Measurements from ENCODE around the gene DBP.
A peak's percentile ranks its signal among the peaks of the same experiment; 100 is the strongest.

The DBP gene

DNA sequence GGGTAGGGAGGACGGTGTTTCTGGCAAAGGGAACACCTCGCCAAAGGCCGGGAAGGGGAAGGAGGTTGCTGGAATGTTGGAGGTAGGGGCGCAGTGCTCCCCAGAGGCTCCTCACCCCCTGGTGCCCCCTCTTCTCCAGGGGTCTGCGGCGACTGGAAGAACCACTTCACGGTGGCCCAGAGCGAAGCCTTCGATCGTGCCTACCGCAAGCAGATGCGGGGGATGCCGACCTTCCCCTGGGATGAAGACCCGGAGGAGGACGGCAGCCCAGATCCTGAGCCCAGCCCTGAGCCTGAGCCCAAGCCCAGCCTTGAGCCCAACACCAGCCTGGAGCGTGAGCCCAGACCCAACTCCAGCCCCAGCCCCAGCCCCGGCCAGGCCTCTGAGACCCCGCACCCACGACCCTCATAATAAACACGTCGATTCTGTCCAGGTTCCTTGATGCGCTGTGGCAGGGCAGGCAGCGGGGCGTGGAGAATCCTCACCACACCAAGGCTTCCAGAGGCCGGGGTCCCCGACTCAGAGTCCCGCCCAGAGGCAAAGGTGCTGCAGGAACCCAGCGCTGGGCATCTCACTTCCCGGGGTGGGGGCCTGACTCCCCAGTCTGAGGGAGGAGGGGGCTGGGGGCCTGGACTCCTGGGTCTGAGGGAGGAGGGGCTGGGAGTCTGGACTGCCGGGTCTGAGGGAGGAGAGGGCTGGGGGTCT is 38.0 kb downstream of the DBP start:
- H3K4me2 ChIP-seq (ENCODE audit: low read length), result no peak overlapping the region
- no peaks in the 10 kb centered on the region for H3K27me3 ChIP-seq (ENCODE audit: control insufficient read depth, low read length)
- no peaks in the 10 kb centered on the region for H3K9me3 ChIP-seq (ENCODE audit: control insufficient read depth, insufficient read depth, low read length)
- no peak overlapping the region for H3K27ac ChIP-seq (ENCODE audit: low read depth, low read length)
- no peak for TF ChIP-seq EZH2phosphoT487 (IDR thresholded peaks at IDR 0.05; ENCODE audit: borderline replicate concordance, low read length)
- TF ChIP-seq, protein P1, sequence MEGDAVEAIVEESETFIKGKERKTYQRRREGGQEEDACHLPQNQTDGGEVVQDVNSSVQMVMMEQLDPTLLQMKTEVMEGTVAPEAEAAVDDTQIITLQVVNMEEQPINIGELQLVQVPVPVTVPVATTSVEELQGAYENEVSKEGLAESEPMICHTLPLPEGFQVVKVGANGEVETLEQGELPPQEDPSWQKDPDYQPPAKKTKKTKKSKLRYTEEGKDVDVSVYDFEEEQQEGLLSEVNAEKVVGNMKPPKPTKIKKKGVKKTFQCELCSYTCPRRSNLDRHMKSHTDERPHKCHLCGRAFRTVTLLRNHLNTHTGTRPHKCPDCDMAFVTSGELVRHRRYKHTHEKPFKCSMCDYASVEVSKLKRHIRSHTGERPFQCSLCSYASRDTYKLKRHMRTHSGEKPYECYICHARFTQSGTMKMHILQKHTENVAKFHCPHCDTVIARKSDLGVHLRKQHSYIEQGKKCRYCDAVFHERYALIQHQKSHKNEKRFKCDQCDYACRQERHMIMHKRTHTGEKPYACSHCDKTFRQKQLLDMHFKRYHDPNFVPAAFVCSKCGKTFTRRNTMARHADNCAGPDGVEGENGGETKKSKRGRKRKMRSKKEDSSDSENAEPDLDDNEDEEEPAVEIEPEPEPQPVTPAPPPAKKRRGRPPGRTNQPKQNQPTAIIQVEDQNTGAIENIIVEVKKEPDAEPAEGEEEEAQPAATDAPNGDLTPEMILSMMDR (IDR thresholded peaks at IDR 0.05; ENCODE audit: low read depth, low read length, poor library complexity, severe bottlenecking), result no peak
- no peak overlapping the region for H3K4me3 ChIP-seq (ENCODE audit: low read length)
- no peaks in the 10 kb centered on the region for H3K9me2 ChIP-seq (replicated peaks; ENCODE audit: control insufficient read depth, low read length)
- no peaks in the 10 kb centered on the region for H3F3A ChIP-seq (ENCODE audit: control insufficient read depth, insufficient read depth)
- H3K36me3 ChIP-seq (ENCODE audit: control insufficient read depth, low read length), result no peaks in the 10 kb centered on the region
- H3K79me2 ChIP-seq (ENCODE audit: control insufficient read depth, low read length), result no peaks in the 10 kb centered on the region
- H4K20me1 ChIP-seq (ENCODE audit: control insufficient read depth, insufficient read depth, low read depth, low read length), result no peaks in the 10 kb centered on the region
- peaks cover 16% of the 10 kb centered on the region for H3K4me1 ChIP-seq (ENCODE audit: control insufficient read depth, low read length)

DNA sequence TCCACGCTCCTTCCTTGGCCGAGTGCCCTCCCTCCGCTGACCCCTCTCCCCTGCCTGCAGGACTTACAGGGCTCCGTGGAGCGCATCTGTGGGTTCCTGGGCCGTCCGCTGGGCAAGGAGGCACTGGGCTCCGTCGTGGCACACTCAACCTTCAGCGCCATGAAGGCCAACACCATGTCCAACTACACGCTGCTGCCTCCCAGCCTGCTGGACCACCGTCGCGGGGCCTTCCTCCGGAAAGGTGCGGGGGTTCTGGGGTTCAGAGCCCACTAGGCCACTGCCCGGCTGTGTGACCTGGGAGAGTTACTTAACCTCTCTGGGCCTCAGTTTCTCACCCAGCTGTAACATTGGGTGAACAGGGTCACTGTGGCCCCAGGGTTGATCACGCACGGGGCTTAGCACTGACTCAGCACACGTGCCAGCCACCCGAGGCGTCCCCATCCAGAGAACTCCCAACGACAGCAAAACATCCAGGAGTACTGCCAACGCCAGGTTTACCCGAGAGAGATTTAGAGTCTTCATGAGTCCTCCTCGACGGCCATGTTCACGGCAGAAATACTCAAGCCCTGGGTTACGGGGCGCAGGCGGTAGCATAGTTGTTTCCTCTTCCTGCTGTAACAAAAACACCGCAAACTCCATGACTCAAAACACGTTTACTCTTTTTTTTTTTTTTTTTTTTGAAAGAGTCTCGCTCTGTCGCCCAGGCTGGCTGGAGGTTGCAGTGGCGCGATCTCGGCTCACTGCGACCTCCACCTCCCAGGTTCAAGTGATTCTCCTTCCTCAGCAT is 40.3 kb downstream of the DBP start:
- H3K4me2 ChIP-seq (ENCODE audit: low read length), result peak overlapping the region; percentile 64
- TF ChIP-seq, protein P1 (IDR thresholded peaks at IDR 0.05; ENCODE audit: low read depth, low read length, poor library complexity, severe bottlenecking), result no peak
- TF ChIP-seq EZH2phosphoT487 (IDR thresholded peaks at IDR 0.05; ENCODE audit: borderline replicate concordance, low read length), result no peak
- H3K27me3 ChIP-seq (ENCODE audit: control insufficient read depth, low read length), result no peaks in the 10 kb centered on the region
- no peaks in the 10 kb centered on the region for H3F3A ChIP-seq (ENCODE audit: control insufficient read depth, insufficient read depth)
- H3K27ac ChIP-seq (ENCODE audit: low read depth, low read length), result no peak overlapping the region
- no peaks in the 10 kb centered on the region for H3K9me2 ChIP-seq (replicated peaks; ENCODE audit: control insufficient read depth, low read length)
- H3K36me3 ChIP-seq (ENCODE audit: control insufficient read depth, low read length), result no peaks in the 10 kb centered on the region
- H3K4me3 ChIP-seq (ENCODE audit: low read length), result peak overlapping the region; percentile 61
- no peaks in the 10 kb centered on the region for H3K9me3 ChIP-seq (ENCODE audit: control insufficient read depth, insufficient read depth, low read length)
- H3K4me1 ChIP-seq (ENCODE audit: control insufficient read depth, low read length), result peaks cover 16% of the 10 kb centered on the region
- no peaks in the 10 kb centered on the region for H4K20me1 ChIP-seq (ENCODE audit: control insufficient read depth, insufficient read depth, low read depth, low read length)
- H3K79me2 ChIP-seq (ENCODE audit: control insufficient read depth, low read length), result no peaks in the 10 kb centered on the region

DNA sequence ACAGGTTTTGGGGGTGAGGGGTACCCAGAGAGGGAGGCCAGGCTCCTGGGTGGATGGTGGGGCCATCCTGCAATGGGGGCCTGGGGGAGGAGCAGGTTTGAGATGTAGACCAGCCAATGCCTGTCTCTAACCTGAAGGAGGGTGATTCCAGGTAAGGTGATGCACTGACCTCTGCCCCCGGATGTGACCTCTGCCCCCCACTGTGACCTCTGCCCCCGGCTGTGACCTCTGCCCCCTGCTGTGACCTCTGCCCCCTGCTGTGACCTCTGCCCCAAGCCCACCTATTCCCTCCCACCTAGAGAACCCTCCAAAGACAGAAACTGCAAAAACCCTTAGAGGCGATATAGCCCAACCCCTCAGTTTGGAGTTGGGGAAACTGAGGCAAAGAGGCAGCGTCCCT is 40.9 kb downstream of the DBP start:
- Histone ChIP-seq H4K20me1 (ENCODE audit: control insufficient read depth, insufficient read depth, low read depth, low read length) (no peaks in the 10 kb centered on the region), H3K9me3 (ENCODE audit: control insufficient read depth, insufficient read depth, low read length) (no peaks in the 10 kb centered on the region), H3K27me3 (ENCODE audit: control insufficient read depth, low read length) (no peaks in the 10 kb centered on the region), H3K27ac (ENCODE audit: low read depth, low read length) (no peak overlapping the region), H3K4me2 (ENCODE audit: low read length) (peak overlapping the region; percentile 64), H3K4me1 (ENCODE audit: control insufficient read depth, low read length) (peaks cover 16% of the 10 kb centered on the region), H3K4me3 (ENCODE audit: low read length) (peak overlapping the region; percentile 61), H3F3A (ENCODE audit: control insufficient read depth, insufficient read depth) (no peaks in the 10 kb centered on the region), H3K9me2 (replicated peaks; ENCODE audit: control insufficient read depth, low read length) (no peaks in the 10 kb centered on the region), H3K79me2 (ENCODE audit: control insufficient read depth, low read length) (no peaks in the 10 kb centered on the region), H3K36me3 (ENCODE audit: control insufficient read depth, low read length) (no peaks in the 10 kb centered on the region)
- TF ChIP-seq EZH2phosphoT487 (IDR thresholded peaks at IDR 0.05; ENCODE audit: borderline replicate concordance, low read length), result no peak
- TF ChIP-seq, protein P1 (IDR thresholded peaks at IDR 0.05; ENCODE audit: low read depth, low read length, poor library complexity, severe bottlenecking), result no peak
